ENCODE results near the gene LPAR2. TPM values are rescaled to one million over a fixed set of nuclear protein-coding genes. Genes with fewer than 3 reads are reported as not detected.

LPAR2 gene
- total and polyA plus RNA-seq, 10 of the 15 experiments (the other 5 are each of a cell fraction or from before 2014, with no cell fraction given) = 0.98 to 23.8 (median 10.2) TPM

DNA sequence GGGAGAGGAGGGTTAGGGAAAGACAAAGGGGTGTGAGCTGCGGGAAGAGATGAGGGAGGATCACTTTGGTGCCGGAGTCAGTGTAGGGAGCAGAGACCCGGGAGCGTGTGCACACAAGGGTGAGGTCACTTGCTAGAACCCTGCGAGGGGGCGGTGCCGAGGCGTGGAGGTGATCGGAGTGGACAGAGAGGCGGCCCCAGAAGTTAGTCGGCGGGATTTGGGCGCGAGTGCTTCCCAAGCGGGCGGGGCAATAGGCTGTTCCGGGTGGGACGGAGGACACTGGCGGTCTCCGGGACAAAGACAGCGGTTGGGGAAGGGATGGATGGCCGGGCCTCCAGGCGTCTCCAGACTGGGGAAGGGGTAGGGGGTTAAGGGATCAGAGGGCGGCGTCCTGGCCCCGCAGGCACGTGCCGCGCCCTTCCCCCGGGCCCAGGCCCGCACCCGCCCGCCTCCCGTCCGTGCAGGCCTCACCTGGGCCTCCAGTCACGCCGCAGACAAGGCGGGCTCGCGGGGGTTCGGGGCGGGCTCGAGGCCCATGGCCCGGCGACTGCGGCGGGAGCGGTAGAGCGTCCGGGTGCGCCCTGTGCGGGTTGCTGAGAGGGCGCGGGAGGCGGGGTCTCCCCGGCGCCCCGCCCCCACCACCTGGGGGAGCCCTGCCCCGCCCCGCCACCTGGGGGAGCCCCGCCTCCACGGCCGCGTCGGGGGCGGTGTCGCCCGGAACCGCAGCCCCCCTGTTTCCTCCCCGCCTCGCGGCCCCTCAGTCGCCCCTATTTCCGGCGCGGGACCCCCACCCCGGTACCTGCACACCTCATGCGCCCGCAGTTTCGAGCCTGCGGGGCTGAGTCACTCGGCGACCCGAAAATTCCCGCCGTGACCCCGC is at the start of gene LPAR2 (continued):
- TF ChIP-seq BHLHE40 (IDR thresholded peaks at IDR 0.05; ENCODE audit: borderline replicate concordance in 1 of 2, low read depth in 2 of 2, low read length in 1 of 2) = peak; percentile 93 to 99
- TF ChIP-seq JUND (IDR thresholded peaks at IDR 0.05; ENCODE audit: low read depth, low read length) = no peak
- no peak for TF ChIP-seq ASH2L (IDR thresholded peaks at IDR 0.05; ENCODE audit: borderline replicate concordance, low read depth)
- TF ChIP-seq BACH1 (IDR thresholded peaks at IDR 0.05; ENCODE audit: borderline replicate concordance) = peak; percentile 70; the same call in 1 of the 2 replicates
- TF ChIP-seq ZNF207 (IDR thresholded peaks at IDR 0.05; ENCODE audit: borderline replicate concordance) = no peak
- peak; percentile 29 for TF ChIP-seq MYC (IDR thresholded peaks at IDR 0.05; ENCODE audit: insufficient read depth, insufficient read length, insufficient replicate concordance, low read length, severe bottlenecking)
- peak; percentile 41 for TF ChIP-seq MEF2B (IDR thresholded peaks at IDR 0.05; ENCODE audit: partially characterized antibody, poor library complexity, severe bottlenecking)
- TF ChIP-seq PAX5 (IDR thresholded peaks at IDR 0.05; ENCODE audit: borderline replicate concordance, low read depth, low read length) = peak; percentile 7; the same call in 1 of the 2 replicates
- TF ChIP-seq IKZF1 (conservative IDR thresholded peaks at IDR 0.05) = peak; percentile 66
- peak; percentile 34 to 39; a peak in 2 of 4 replicates for TF ChIP-seq IKZF2 (IDR thresholded peaks at IDR 0.05)
- TF ChIP-seq STAT1 (conservative IDR thresholded peaks at IDR 0.05) = no peak
- TF ChIP-seq, protein P1, sequence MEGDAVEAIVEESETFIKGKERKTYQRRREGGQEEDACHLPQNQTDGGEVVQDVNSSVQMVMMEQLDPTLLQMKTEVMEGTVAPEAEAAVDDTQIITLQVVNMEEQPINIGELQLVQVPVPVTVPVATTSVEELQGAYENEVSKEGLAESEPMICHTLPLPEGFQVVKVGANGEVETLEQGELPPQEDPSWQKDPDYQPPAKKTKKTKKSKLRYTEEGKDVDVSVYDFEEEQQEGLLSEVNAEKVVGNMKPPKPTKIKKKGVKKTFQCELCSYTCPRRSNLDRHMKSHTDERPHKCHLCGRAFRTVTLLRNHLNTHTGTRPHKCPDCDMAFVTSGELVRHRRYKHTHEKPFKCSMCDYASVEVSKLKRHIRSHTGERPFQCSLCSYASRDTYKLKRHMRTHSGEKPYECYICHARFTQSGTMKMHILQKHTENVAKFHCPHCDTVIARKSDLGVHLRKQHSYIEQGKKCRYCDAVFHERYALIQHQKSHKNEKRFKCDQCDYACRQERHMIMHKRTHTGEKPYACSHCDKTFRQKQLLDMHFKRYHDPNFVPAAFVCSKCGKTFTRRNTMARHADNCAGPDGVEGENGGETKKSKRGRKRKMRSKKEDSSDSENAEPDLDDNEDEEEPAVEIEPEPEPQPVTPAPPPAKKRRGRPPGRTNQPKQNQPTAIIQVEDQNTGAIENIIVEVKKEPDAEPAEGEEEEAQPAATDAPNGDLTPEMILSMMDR (IDR thresholded peaks at IDR 0.05 in 2 of 3, conservative IDR thresholded peaks at IDR 0.05 in 1 of 3; ENCODE audit: control insufficient read depth in 2 of 3, extremely low read depth in 1 of 3, insufficient read depth in 1 of 3, low read depth in 3 of 3, low read length in 3 of 3) = 0 out of 6 replicates have a peak, but pooled peaks of 1 of the 3 experiments have one; percentile 4
- no peak for TF ChIP-seq JUNB (IDR thresholded peaks at IDR 0.05)
- TF ChIP-seq EED (IDR thresholded peaks at IDR 0.05; ENCODE audit: low read depth) = no peak
- TF ChIP-seq MXI1 (IDR thresholded peaks at IDR 0.05; ENCODE audit: low read depth, low read length) = 0 out of 2 replicates have a peak, but pooled peaks have one; percentile 58
- no peak for TF ChIP-seq MYB (IDR thresholded peaks at IDR 0.05; ENCODE audit: borderline replicate concordance, low read depth, low read length)
- TF ChIP-seq POLR2AphosphoS2 (IDR thresholded peaks at IDR 0.05; ENCODE audit: low read depth, low read length) = peak; percentile 80; the same call in 1 of the 2 replicates
- peak; percentile 77; the same call in 1 of the 2 replicates for TF ChIP-seq LARP7 (IDR thresholded peaks at IDR 0.05)
- no peak for TF ChIP-seq BRCA1 (IDR thresholded peaks at IDR 0.05; ENCODE audit: low read depth, low read length)
- TF ChIP-seq SIN3A (IDR thresholded peaks at IDR 0.05; ENCODE audit: low read depth, low read length) = no peak
- TF ChIP-seq, protein P2, sequence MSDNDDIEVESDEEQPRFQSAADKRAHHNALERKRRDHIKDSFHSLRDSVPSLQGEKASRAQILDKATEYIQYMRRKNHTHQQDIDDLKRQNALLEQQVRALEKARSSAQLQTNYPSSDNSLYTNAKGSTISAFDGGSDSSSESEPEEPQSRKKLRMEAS (IDR thresholded peaks at IDR 0.05; ENCODE audit: low read depth, low read length) = peak; percentile 30; the same call in 1 of the 2 replicates
- TF ChIP-seq CEBPB (IDR thresholded peaks at IDR 0.05; ENCODE audit: borderline replicate concordance in 1 of 2, low read depth in 2 of 2, low read length in 2 of 2) = no peak
- peak; percentile 76; the same call in 1 of the 2 replicates for TF ChIP-seq NR2F1 (conservative IDR thresholded peaks at IDR 0.05)
- peak; percentile 35; the same call in 1 of the 2 replicates for TF ChIP-seq RUNX3 (IDR thresholded peaks at IDR 0.05; ENCODE audit: low read length)
- no peak for TF ChIP-seq MEF2A (IDR thresholded peaks at IDR 0.05; ENCODE audit: insufficient read depth, low read depth, low read length)
- TF ChIP-seq, protein P3, sequence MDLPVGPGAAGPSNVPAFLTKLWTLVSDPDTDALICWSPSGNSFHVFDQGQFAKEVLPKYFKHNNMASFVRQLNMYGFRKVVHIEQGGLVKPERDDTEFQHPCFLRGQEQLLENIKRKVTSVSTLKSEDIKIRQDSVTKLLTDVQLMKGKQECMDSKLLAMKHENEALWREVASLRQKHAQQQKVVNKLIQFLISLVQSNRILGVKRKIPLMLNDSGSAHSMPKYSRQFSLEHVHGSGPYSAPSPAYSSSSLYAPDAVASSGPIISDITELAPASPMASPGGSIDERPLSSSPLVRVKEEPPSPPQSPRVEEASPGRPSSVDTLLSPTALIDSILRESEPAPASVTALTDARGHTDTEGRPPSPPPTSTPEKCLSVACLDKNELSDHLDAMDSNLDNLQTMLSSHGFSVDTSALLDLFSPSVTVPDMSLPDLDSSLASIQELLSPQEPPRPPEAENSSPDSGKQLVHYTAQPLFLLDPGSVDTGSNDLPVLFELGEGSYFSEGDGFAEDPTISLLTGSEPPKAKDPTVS (IDR thresholded peaks at IDR 0.05; ENCODE audit: low read depth, low read length) = no peak

Measured in GM12878 (cell line).